NOMO-1 treated with DMSO at 0.1 percent for 48 hours (cell line): Measurements from ENCODE around the gene DPM2.

ENCODE experiments used
- DNase-seq: peaks from one replicate; lab custom pipeline; 2025; ENCODE audit not compliant: unreplicated experiment; lab: John Stamatoyannopoulos, UW

The DPM2 gene

DNA sequence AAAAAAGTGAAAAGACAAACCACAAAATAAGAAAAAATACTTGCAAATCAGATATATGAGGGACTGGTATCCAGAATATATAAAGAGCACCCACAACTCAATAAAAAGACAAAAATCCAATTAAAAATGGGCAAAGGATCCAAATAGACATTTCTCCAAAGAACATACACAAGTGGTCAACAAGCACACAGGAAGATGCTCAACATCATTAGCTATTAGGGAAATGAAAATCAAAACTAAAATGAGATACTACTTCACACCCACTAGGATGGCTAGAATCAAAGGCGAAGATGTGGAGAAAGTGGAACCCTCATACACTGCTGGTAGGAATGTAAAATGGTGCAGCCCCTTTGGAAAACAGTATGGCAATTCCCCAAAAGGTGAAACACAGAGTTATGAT lies 21.1 kb upstream of the DPM2 start:
- no peak for DNase-seq

DNA sequence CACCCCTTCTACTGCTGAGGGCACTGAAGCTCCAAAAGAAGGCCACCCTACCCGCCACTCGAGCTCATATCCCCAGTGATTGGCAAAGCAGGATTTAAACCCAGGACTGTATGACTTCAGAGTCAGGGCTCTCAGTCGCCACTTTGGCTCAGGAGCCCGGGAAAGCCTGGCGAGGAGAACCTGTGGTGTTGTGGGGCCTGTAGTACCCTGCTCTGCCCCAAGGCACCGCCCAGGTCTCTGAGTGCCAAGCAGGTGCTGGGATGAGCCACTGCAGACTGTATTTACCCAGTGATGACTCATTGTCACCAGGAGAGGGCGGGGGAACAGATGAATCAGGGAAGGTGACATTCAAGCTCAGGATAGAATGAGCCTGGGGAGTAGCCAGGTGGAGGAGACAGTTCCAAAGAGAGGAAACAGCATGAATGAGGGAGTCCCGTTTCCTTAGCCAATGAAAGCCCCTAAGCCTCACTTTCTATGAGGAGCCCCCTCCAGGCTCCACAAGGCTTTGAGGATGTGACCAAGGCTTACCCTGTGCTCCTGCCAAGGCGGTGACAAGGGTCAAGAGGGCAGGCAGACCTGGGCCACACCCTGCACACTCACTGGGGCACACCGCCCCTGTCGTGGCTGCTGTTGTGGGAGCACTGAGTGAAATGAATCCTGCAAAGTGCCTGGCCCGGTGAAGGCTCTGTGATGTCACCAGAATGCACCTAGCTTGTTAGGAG lies 17.8 kb upstream of the DPM2 start:
- peak; percentile 29 for DNase-seq

DNA sequence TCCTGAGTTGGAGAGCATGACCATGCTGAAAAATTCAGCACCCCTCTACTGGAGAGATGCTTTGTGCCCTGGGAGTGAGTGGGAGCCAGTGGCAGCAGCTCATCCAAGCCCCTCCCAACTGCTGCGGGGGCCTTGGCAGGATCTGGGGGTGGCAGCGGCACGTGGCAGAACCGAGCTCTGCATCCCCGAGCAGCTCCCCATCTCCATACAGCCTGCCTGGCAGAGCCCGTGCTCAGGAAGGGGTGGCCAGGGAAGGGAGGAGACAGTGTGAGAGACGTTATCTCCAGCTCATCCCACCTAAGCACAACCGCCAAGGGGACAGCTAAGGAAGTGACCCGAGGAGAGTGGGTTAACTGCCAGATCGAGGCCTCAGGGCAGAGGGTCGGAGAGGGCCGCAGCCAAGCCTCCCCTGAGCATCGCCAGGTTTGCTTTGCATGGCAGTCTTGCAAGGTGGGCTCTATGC lies 17.2 kb upstream of the DPM2 start:
- no peak for DNase-seq

DNA sequence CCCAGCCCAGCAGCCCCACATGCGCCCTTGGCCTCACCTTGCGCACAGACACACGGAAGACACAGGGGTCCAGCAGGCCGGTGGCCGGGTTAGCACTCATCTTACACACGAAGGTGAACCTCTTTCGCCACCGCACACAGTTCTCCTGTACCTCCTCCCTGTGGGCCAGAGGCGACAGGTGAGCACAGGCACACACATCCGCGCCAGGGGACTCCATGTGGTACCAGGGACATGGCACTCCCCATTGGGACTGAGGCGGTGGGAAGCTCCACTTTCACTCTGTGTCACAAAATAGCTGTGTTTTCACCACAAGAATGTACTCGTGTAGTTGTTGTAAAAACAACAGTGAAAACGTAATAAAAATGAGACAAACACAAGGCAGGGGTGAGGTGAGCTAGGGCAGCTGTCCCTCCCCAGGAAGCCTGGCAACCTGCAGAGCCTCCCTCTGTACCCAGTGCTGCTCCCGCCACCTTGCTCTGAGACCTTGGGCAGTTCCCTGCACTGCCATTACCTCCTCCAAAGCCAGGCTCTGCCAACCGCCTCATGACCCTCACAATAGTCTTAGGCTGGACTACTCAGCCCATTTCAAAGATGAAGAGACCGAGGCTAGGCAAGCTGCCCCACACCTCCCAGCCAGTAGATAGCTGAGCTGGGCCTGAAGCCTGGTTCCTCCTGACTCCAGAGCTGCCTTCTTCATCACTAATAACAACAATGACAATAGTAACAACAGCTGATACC lies 16.3 kb upstream of the DPM2 start:
- DNase-seq, result no peak

DNA sequence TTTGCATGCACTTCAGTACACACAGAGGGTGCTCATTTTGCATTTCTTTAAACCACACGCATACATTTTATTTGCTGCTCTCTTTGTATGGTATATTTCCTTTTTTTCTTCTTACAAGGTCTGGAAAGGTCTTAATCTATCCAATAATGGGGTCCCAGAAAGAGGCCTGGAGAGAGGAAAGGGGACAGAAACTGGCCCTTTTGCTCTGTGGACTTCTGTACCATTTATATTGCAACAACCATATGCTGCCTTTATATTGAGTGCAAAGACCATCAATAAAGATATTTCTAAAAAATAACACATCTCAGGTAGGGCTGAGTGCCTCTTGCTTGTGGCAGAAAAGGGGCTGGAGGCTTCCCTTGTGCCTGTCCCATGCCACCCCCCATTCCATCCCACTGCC lies 15.5 kb upstream of the DPM2 start:
- DNase-seq, result no peak

DNA sequence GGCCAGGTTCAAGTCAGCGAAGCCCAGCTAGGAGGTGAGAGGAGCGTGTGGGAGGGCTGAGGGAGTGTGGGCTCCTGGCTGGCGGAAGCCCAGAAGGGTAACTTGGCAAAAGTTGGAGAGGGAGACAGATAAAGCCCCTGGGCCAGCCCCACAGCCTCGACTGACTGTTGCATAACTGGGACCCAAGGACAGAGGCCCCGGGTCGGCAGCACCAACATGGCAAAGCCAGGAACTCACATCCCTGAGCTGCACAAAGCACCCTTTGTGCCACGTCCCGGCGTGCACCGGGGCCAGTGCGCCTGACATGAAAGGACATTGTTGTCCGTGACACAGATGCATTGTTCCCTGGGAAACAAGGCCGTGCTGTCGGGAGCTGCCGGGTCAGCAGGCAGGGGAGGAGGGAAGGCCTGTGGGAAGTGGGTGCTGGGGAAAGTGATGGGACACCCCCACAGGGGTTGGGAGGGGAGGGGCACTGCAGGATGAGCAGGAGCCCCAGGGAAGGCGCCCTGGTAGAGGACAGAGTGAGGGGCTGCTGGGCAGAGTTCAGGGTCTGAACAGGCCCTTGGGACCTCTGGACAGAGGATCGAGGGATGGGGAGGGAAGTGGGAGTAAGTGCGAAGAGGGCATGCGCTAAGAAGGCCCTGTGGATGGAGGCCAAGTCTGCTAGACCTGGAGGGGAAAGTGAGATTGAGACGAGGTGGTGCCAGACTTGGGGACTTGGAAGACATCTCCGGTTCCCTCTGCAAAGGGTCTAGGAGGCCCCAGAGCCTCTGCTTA lies 13.0 kb upstream of the DPM2 start:
- DNase-seq, result no peak

DNA sequence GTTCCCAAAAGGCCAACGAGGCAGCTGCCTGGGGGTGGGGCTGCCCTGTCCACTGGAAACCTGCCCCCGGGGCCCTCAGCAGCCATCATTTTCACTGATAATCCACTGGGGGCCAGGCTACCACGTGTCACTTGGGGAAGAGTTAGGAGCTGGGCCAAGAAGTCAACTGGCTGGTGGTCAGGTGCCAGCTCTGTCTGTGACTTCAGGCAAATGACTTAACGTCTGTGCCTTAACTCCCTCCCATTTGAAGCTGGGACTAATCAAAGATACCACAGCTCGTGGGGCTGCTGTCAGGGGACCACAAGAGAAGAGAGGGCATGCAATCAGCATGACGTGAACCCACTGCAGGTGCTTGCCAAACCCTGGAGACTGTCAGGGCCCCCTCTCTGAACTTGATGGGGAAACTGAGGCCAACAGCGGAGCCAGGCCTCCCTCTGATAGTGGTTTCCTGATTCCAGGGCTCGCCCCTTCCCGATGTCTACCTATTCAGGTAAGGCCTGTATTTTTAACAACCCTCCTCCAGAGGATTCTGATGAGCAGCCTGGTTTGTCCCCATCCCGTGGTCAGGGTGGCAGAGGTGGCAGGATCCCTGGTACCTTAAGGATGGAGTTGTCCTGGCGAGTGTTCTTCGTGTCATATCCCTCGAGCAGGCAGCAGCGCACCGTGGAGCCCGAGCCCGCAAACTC lies 12.3 kb upstream of the DPM2 start:
- no peak for DNase-seq

DNA sequence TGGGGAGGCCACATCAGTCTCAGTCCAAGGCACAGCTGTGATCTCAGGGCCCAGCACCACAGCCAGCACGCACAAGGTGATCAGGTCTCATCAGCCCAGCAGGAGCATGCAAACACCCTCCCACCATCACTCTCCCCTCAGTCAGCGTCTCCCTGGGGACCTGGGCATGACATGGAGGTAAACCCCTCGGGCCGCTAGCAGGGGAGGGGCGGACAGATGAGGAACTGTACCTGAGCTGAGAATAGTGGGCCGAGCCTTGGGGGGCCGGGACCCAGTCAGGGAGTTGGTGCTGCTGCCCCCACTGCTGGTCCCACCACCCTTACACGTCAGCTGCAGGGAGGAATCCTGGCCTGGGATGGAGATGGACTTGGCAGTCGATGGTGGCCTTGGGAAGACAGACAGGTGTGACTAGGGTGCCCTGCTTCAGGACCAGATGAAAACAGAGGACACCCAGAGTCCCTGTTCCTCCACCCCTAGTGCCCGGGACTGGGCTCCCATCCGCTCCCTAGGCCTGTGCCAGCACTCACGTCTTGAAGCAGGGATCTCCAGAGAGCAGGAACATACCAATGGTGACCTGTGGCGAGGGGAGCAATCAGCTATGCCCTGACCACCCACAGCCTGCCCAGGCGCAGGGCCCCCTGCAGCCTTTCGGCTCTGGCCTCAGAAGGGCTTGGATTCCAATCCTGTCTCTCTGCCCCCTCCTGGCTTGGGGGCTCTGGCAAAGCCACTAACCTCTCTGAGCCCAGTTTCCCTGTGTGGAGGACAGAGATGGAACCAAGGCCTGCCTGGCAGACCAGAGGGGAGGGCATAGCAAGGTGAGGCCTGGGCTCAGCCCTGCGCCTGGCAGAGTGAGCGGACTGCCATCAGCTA lies 10.4 kb upstream of the DPM2 start:
- DNase-seq, result no peak

DNA sequence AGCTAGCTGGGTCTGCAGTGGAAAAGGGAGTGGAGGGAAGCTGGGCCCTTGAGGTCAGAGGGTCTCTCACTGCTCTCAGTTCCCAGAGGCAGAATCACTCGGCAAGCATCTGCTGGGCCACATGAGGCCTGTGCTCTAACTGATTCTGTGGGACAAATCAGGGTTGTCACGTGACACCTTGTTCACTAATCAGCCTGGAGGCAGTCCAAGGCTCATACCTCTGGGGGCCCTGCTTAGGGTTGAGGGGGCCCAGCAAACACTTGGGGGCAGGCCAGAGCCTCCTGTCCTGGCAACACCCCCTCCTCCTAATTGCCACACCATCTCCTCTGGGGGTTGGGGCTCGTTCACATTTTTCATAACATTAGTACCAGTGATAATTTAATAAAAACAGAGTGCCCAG lies 9.1 kb upstream of the DPM2 start:
- no peak for DNase-seq

DNA sequence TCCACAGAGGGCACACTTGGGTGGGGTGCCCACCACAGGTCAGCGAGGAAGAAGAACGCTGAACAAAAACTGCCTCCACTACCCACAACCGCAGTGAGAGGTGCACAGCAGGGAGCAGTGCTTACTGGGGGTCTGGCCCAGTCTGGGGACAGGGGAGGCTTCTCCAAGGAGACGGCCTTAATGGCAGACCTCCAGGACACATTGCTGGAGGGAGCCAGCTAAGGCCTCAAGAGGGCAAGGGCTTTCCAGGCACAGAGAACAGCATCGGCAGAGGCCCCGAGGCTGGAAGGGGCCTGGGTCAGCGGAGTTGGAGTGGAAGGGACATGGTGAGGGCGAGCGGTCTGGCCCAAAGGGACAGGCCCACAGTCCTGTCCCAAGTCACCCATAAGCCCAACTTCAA lies 8.3 kb upstream of the DPM2 start:
- DNase-seq, result no peak

DNA sequence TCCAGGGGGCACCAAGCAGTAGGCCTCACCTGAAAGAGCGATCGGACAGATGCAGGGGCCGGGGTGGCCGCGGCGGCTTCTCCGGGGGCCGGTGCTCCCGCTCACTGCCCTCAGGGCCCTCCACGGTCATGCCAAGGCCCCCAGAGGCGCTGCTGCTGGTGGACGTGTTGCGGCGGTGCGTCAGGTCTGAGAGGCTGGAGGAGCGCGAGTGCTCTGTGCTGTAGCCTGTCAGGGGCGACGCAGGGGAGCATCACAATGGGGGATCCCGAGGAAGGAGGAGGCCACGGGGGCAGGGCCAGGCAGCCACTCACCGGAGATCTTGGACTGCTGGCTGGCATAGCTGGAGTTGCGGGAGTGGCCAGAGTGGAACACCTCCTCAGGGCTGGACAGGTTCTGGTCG lies 7.7 kb upstream of the DPM2 start:
- DNase-seq, result no peak

DNA sequence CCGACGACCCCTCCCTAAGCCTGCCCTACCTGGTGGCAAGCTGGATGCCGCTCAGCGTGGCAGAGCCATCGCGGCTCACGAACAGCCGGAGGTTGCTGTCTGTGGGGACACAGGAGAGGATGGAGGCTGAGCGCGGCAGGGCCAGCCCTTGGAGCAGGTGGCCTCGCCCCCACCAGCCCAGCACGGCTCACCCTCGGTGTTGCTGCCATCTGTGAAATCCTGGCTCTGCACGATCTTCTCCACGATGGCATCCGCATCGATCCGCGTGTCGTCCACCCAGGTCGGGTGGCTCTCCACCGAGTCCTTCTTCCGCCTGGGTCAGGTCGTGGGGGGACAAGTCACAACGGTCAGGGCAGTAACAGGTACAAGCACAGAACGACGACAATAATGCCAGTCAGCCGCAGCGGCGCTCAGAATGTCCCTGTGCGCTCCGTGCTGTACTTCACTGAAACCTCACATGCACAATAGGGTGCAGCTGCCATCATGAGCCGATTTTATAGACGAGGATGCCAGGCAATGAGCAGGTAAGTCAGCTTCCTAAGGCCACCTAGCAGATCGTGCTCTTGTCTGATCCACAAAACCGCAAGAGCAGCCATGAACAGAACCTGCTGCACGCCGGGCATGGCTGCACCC lies 7.0 kb upstream of the DPM2 start:
- no peak for DNase-seq

DNA sequence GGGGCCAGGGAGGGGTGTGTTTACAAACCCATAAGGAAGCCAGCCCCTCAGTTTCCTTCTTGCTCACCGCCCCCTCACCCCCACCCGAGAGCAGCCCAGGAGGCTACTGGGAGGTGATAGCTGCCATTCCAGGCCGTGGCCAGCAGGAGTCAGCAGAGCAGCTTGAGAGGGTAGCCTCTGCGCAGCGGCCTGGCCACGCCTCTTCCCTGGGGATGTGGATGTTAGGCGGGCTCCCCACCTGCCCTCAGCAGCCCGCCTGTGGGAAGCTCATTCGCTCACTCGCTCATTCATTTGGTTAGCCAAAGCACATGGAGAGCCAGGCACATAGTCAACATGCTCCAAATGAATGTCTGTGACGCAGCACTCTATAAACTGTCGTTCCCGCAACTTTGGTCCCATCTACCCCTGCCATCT lies 6.1 kb upstream of the DPM2 start:
- peak; percentile 43 for DNase-seq

DNA sequence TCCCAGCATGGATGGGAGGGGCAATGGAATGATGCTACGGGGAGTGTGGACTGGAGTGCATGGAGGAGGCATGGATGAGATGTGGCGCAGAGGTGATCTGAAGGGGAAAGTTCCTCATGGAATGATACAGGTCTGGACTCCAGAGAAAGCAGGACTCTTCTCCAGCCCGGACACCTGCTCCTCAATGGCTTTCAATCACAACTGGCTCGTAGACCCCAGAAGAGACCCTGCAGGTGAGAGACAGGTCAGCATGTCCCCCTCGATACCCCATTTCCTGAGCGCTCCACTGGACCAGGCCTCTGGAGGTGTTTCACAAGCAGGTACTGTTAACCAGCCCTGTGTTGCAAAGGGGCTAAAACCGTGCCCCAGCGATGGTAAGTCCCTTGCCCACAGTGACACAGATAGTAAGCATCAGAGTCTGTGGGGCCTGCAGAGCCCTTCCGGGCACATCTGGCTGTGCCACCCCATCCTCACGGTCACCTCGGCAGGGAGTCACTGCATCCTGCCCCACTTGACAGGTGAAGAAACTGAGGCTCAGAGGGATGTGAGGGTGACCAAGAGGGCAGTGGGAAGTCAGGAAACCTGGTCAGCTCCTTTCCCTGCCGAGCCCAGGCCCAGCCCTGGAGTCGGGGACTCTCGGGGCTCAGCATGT lies 5.5 kb upstream of the DPM2 start:
- DNase-seq, result no peak

DNA sequence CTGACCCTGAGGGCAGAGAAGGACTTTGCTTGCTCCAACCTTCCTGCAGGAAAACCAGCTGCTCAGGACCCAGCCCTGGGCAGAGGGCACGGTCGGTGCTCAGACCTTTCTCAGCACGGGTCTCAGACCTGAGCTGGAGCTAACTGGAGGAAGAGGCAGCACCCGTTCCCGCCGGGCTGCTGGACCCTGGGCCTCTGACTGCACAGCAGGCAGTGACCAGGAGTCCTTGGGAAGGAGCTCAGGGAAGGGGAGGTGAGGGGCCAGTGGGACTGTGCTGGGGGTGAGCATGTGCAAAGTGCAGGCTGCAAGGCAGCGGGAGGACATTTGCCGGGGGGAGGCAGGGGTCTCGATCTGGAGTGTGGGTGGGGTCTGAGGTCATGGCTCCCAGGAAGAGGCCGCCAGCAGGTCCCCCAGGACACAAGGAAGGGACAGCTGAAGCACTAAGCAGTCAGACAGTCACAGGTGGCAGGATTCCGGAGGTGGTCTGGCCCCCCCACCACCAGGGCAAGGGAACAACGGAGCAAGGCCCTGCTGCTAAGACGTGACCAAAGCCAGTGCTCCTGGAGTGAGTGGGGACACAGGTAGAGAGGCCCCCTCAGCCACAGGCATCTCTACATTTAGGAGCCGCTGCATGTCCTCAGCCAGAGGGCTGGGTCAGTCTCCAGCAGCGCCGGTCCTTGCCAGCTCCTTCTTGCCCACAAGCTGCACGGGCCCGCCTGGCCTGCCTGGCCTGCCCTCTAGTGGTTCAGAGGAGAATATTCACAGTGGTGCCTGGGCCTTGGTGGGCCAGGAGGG lies 4.8 kb upstream of the DPM2 start:
- DNase-seq, result peak; percentile 47

DNA sequence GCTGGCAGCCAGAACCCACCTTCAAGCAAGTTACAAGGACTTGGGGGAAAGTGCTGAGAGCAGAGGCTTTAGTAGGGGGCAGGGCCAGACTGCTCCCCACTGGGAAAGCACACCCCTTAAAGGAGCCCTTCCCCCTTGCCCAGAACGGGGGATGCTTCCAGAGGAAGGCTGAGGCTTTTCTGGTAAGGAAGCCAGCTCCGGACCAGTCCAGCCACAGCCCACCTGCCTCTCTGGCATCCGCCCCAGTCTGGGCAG lies 4.2 kb upstream of the DPM2 start:
- DNase-seq, result no peak

DNA sequence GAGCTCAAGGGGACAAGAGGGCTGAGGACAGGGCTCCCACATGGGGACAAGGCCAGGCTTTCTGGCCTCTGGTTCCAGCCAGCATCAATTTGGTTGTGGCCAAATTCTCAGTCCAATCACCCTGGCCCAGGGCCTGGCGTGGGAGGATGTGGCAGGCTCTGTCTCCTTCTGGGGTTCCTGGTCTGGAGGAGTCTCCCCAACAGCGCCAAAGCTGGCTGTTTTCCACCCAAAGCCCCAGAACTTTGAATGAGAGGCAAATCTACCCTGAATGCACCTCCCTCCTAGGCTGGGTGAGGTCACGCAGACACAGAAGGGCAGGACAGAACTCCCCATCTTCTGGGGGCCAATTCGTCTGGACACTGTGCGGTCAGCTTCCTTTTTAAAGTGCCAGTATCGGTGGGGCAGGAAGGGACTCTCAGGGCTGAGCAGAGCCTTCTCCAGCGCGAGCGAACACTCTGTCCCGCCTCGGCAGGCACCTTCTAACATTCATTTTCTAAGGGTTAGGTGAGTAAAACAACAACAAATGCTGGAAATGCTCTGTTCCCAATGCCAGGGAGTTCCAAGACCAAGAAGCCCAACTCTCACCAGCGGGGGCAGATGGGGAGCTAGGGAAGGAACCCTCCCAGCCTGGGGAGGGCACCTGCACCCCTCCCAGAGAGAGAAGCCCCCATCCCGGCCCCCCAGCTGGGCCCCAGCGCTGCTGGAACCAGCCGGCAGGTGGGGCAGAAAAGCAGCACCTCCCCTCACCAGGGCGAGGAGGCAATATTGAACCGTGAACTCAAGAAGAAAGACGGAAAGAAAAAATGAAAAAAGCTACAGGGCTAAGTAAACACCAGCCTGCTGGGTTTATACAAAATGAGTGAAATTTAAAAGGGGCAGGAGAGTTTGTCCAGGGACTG lies 3.7 kb upstream of the DPM2 start:
- DNase-seq, result no peak

DNA sequence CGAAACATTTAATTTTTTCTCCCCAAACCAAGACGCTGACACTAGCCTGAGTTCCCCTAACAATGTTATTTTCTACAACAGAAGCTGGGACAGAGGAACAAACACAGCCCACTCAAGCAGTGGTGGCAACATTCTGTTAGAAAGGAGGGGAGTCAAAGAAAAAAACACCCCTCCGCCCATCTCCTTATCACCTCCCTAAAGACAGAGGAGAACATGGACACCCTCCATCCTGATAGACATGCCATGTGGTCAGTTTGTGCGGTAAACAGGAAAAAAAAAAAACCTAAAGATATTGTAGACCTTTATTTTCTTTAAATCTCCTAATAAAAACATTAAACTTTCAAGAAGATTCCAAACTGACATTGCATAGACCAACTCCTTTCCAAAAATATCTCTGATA lies 2.9 kb upstream of the DPM2 start:
- DNase-seq, result no peak
